Raji (cell line): ENCODE data around the gene UST.

Experiments
- POLR2A ChIP-seq: IDR thresholded peaks from 2 replicates; pipeline ENCODE4 v1.6.1; 2011; ENCODE audit warnings: low read depth, low read length, control low read depth; ENCODE audit not compliant: insufficient read depth

UST gene

DNA sequence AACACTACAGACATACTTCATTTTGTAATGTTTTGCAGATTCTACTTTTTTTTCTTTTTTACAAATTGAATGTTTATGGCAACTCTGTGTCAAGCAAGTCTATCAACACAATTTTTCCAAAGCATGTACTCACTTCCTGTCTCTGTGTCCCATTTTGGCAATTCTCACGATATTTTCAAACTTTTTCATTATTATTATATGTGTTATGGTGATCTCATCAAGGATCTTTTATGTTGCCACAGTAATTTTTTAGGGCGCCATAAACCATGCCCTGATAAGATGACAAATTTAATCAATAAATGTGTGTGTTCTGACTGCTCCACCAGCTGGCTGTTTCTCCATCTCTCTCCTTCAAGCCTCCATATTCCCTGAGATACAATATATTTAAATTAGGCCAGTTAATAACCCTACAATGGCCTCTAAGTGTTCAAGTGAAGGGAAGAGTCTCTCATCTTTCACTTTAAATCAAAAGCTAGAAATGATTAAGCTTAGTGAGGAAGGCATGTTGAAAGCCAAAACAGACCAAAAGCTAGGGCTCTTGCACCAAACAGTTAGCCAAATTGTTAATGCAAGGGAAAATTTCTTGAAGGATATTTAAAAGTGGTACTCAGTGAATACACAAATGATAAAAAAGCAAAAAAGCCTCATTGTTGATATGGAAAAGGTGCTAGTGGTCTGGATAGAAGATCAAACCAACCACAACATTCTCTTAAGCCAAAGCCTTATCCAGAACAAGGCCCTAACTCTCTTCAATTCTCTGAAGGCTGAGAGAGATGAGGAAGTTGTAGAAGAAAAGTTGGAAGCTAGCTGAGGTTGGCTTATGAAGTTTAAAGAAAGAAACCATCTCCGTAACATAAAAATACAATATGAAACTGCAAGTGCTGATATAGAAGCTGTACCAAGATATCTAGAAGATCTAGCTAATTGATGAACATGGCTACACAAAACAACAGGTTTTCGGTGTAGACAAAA is 376.3 kb downstream of the UST start:
- no peak for TF ChIP-seq POLR2A

DNA sequence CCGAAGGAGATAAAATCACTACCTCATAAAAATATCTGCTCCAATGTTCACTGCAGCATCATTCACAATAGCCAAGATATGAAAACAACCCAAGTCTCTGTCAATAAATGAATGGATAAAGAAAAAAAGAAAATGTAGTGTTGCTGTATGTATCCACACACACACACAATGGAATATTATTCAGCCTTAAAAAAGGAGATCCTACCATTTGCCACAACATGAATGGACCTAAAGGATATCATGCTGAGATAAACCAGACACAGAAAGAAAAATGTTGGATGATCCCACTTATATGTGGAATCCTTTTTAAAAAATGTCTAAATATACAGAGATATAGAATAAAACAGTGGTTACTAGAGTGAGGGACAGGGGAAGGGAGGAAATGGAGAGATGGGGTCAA is 378.5 kb downstream of the UST start:
- no peak for TF ChIP-seq POLR2A
